Esophagus squamous epithelium (tissue), 5 donors: ENCODE data around the gene SOD1. TPM values are rescaled to one million over a fixed set of nuclear protein-coding genes. Genes with fewer than 3 reads are reported as not detected.
"Not testable (repeated sequence)": the region's sequence is repeated elsewhere in the genome, so short reads cannot be mapped to it uniquely, and the experiment has no call there.

ENCODE experiments used
- DNase-seq: peaks from one replicate; lab custom pipeline; 2025; lab: John Stamatoyannopoulos, UW
- H3K27ac ChIP-seq, 4 donors: fragments of 200-600 bp; sonication (generic); one replicate each; pipeline ENCODE4 v1.5.1; 2016 to 2019; ENCODE audit warnings: mild to moderate bottlenecking in 1 of 4
- H3K27me3 ChIP-seq, 4 donors: fragments of 200-600 bp; sonication (generic); 1 replicate in 3 of 4; 2 replicates in 1 of 4; pipeline versions ENCODE4 v1.5.1 to v1.6.0; 2017 to 2021; ENCODE audit warnings: antibody characterized with exemption in 1 of 4
- H3K36me3 ChIP-seq, 3 donors: fragments of 200-600 bp; sonication (generic); one replicate each; pipeline ENCODE4 v1.5.1; 2016 to 2019
- H3K4me1 ChIP-seq, 3 donors: fragments of 200-600 bp; sonication (generic); one replicate each; pipeline ENCODE4 v1.5.1; 2017 to 2019
- H3K4me3 ChIP-seq, 4 donors: fragments of 200-600 bp; sonication (generic); 1 replicate in 3 of 4; 2 replicates in 1 of 4; pipeline ENCODE4 v1.5.1; 2016 to 2019; ENCODE audit warnings: mild to moderate bottlenecking in 2 of 4, moderate library complexity in 1 of 4
- H3K9me3 ChIP-seq, 3 donors: fragments of 200-600 bp; sonication (generic); one replicate each; pipeline ENCODE4 v1.5.1; 2016 to 2019
- CTCF ChIP-seq, 6 experiments: fragments of 450-650 bp in 4 of 6; fragments of 200-600 bp in 2 of 6; sonication (generic) in 2 of 6; IDR thresholded peaks; one replicate each; pipeline ENCODE4 v1.5.1; 2016 to 2019; ENCODE audit warnings: antibody characterized with exemption in 6 of 6, mild to moderate bottlenecking in 4 of 6, moderate library complexity in 4 of 6
- POLR2A ChIP-seq, 4 donors: fragments of 450-650 bp; IDR thresholded peaks; one replicate each; pipeline ENCODE4 v1.6.1; 2017; ENCODE audit warnings: antibody characterized with exemption in 4 of 4, mild to moderate bottlenecking in 4 of 4, moderate library complexity in 3 of 4
- WGBS, 2 donors: methylation state at CpG; one replicate each; pipeline ENCODE4 v1.1.5; 2018; 5-methylcytosine and 5-hydroxymethylcytosine counted together
- intact Hi-C: fragments of 100-400 bp; cut with DNase I; formaldehyde crosslinking; loops from one replicate; pipeline ENCODE4 v1.15.0; 2022
- total RNA-seq, 4 donors: library from RNA; depleted of rRNA; stranded (reverse); fragments of >200 nt; gene quantifications; one replicate each; pipeline ENCODE4 v1.1.0, GENCODE V29; 2016
- donor health status: DM: yes; HTN: yes; CAD: no.

Gene SOD1
- total RNA-seq, 4 donors from 2014 or later, result 160 to 328 (median 221) TPM

GRCh38 chr21:31663584-31664249 lies 4.2 kb downstream of the SOD1 start:
- Histone ChIP-seq H3K27ac (no peak overlapping the region), H3K27me3 (no peaks in the 10 kb centered on the region), H3K4me3 (no peak overlapping the region), H3K4me1 (peaks cover 6 to 90% (median 62%) of the 10 kb centered on the region in 3 donors), H3K9me3 (no peaks in the 10 kb centered on the region), H3K36me3 (peaks cover 0 to 67% (median 0%) of the 10 kb centered on the region in 3 donors)
- TF ChIP-seq CTCF (IDR thresholded peaks at IDR 0.05), result no peak
- no peak for TF ChIP-seq POLR2A (IDR thresholded peaks at IDR 0.05)
- intact Hi-C loops, result no loop called here
- 83 to 87% methylated on average over 6 to 7 of the region's 7 CpGs for WGBS, 2 donors
- DNase-seq, result no peak

GRCh38 chr21:31665397-31665796 lies 5.9 kb downstream of the SOD1 start:
- peaks cover 6 to 97% (median 67%) of the 10 kb centered on the region in 3 donors for H3K4me1 ChIP-seq
- intact Hi-C loops, result no loop called here
- no peak overlapping the region for H3K4me3 ChIP-seq
- DNase-seq, result no peak
- H3K27ac ChIP-seq, result no peak overlapping the region
- no peaks in the 10 kb centered on the region for H3K27me3 ChIP-seq
- 30 to 51% methylated on average over 5 of the region's 8 CpGs for WGBS, 2 donors
- H3K36me3 ChIP-seq, result peaks cover 0 to 84% (median 3%) of the 10 kb centered on the region in 3 donors
- TF ChIP-seq CTCF (IDR thresholded peaks at IDR 0.05), result no peak
- no peak for TF ChIP-seq POLR2A (IDR thresholded peaks at IDR 0.05)
- no peaks in the 10 kb centered on the region for H3K9me3 ChIP-seq

GRCh38 chr21:31665869-31666268 lies 6.4 kb downstream of the SOD1 start:
- intact Hi-C loops, H3K4me3 ChIP-seq, H3K9me3 ChIP-seq, H3K27me3 ChIP-seq, DNase-seq: not testable (repeated sequence)
- 100% methylated on average over 3 to 4 of the region's 4 CpGs for WGBS, 2 donors
- H3K27ac ChIP-seq, result peak overlapping the region in 1 of 4 donors; percentile 42
- H3K4me1 ChIP-seq, result peaks cover 6 to 92% (median 67%) of the 10 kb centered on the region in 3 donors
- H3K36me3 ChIP-seq, result peaks cover 0 to 89% (median 3%) of the 10 kb centered on the region in 3 donors

- peaks cover 0 to 92% (median 3%) of the 10 kb centered on the region in 3 donors for H3K36me3 ChIP-seq
- 36 to 52% methylated on average over 5 of the region's 5 CpGs for WGBS, 2 donors
These were observed 7.0 kb downstream of the SOD1 start for GRCh38 chr21:31666445-31667010.

GRCh38 chr21:31667132-31667531 lies 7.6 kb downstream of the SOD1 start:
- Histone ChIP-seq H3K9me3 (no peaks in the 10 kb centered on the region), H3K27me3 (no peaks in the 10 kb centered on the region), H3K27ac (peak overlapping the region in 2 of 4 donors; percentile 42 to 59), H3K4me3 (no peak overlapping the region), H3K36me3 (peaks cover 3 to 92% (median 4%) of the 10 kb centered on the region in 3 donors), H3K4me1 (peaks cover 6 to 79% (median 57%) of the 10 kb centered on the region in 3 donors)
- intact Hi-C loops, result no loop called here
- DNase-seq, result no peak
- TF ChIP-seq POLR2A (IDR thresholded peaks at IDR 0.05) (no peak), CTCF (IDR thresholded peaks at IDR 0.05) (no peak)
- WGBS, 2 donors, result 47 to 57% methylated on average over 5 of the region's 5 CpGs

More at GRCh38 chr21:31666445-31667010, 7.0 kb downstream of the SOD1 start:
- Histone ChIP-seq H3K27me3 (no peaks in the 10 kb centered on the region), H3K9me3 (no peaks in the 10 kb centered on the region), H3K4me1 (peaks cover 6 to 85% (median 63%) of the 10 kb centered on the region in 3 donors), H3K4me3 (no peak overlapping the region), H3K27ac (peak overlapping the region in 2 of 4 donors; percentile 42 to 59)
- DNase-seq, result no peak
- no peak for TF ChIP-seq CTCF (IDR thresholded peaks at IDR 0.05)
- no peak for TF ChIP-seq POLR2A (IDR thresholded peaks at IDR 0.05)
- intact Hi-C loops, result no loop called here
